ENCODE measurements around the gene PAPPA. TPM values are rescaled to one million over a fixed set of nuclear protein-coding genes. Genes with fewer than 3 reads are reported as not detected.

The PAPPA gene
- total and polyA plus RNA-seq, 8 donors: 0.45 to 11.7 (median 1.9) TPM

DNA sequence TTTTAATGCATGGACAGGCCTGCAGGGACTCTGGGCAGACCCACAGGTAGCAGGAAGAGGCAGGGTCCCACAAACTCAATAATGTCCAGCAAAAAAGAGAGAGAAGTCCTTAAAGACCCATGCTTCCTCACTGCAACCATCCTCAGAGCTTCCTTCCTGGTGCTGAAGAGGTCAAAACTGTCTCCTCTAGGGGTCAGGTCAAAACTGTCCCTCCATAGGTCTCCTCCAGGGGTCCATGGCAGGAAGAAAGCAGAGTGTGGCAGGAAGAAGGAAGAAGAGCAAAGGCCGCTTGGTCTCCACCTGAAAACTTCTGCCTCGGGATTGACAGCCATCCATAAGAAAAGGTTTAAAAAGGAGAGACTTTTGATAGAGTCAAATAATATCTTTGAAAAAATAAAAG is 271.7 kb downstream of the PAPPA start:
- intact Hi-C loops (cut with DNase I; ENCODE audit: low total_unique reads): no loop called here

GRCh38 chr9:116430849-116431248 is 277.3 kb downstream of the PAPPA start:
- Histone ChIP-seq H3K4me1 (no peaks in the 10 kb centered on the region), H3K9me3 (no peaks in the 10 kb centered on the region), H3K36me3 (peaks cover 0 to 2% (median under 1%) of the 10 kb centered on the region in 4 donors), H3K27me3 (no peaks in the 10 kb centered on the region), H3K27ac (no peak overlapping the region), H3K4me3 (no peak overlapping the region)
- intact Hi-C loops (cut with DNase I; ENCODE audit: low total_unique reads): no loop called here
- no peak for TF ChIP-seq POLR2A (IDR thresholded peaks at IDR 0.05)
- no peak for TF ChIP-seq EP300 (IDR thresholded peaks at IDR 0.05)
- TF ChIP-seq CTCF (IDR thresholded peaks at IDR 0.05): no peak
- no peak for TF ChIP-seq POLR2AphosphoS5 (IDR thresholded peaks at IDR 0.05)
- DNase-seq: no peak
- 80 to 90% (median 87%) methylated on average over 3 of the region's 3 CpGs for WGBS, 5 donors

More for the DNA sequence above, 271.7 kb downstream of the PAPPA start:
- WGBS, 5 donors: 61 to 100% (median 79%) methylated on average over 2 of the region's 2 CpGs
- Histone ChIP-seq H3K27me3 (no peaks in the 10 kb centered on the region), H3K27ac (no peak overlapping the region), H3K36me3 (peaks cover 0 to 11% (median 5%) of the 10 kb centered on the region in 4 donors), H3K9me3 (no peaks in the 10 kb centered on the region), H3K4me3 (no peak overlapping the region), H3K4me1 (no peaks in the 10 kb centered on the region)
- DNase-seq: no peak
- TF ChIP-seq CTCF (IDR thresholded peaks at IDR 0.05) (no peak), EP300 (IDR thresholded peaks at IDR 0.05) (no peak), POLR2AphosphoS5 (IDR thresholded peaks at IDR 0.05) (no peak), POLR2A (IDR thresholded peaks at IDR 0.05) (no peak)

- H3K4me3 ChIP-seq: no peak overlapping the region
- H3K4me1 ChIP-seq: no peaks in the 10 kb centered on the region
- TF ChIP-seq POLR2AphosphoS5 (IDR thresholded peaks at IDR 0.05) (no peak), POLR2A (IDR thresholded peaks at IDR 0.05) (no peak), CTCF (IDR thresholded peaks at IDR 0.05) (no peak), EP300 (IDR thresholded peaks at IDR 0.05) (no peak)
- no peak overlapping the region for H3K27ac ChIP-seq
- 92 to 95% (median 94%) methylated on average over 1 of the region's 1 CpG for WGBS, 5 donors
- intact Hi-C loops (cut with DNase I; ENCODE audit: low total_unique reads): no loop called here
- no peaks in the 10 kb centered on the region for H3K9me3 ChIP-seq
- H3K36me3 ChIP-seq: no peaks in the 10 kb centered on the region
- no peaks in the 10 kb centered on the region for H3K27me3 ChIP-seq
- DNase-seq: no peak
These were observed 278.5 kb downstream of the PAPPA start for GRCh38 chr9:116432051-116432450.

DNA sequence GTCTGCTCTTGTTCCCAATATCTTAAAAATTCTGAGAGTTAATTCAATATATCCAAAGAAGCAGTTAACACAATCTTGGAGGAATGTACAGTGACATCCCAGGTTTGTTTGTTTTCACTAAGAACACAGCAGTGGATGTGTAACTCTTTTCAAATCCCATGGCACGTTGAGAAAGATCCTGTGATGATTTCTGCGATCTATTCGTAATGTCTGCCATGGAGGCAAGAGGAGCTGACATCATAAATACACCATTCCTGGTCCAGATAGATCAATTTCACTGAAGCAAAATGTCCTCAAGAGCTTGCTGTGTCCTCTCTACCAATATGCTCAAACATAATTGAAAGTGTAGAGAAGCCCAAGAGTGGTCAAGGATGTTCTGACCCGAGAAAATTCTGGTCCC is 280.7 kb downstream of the PAPPA start:
- no peaks in the 10 kb centered on the region for H3K27me3 ChIP-seq
- TF ChIP-seq POLR2AphosphoS5 (IDR thresholded peaks at IDR 0.05) (no peak), EP300 (IDR thresholded peaks at IDR 0.05) (no peak), CTCF (IDR thresholded peaks at IDR 0.05) (no peak), POLR2A (IDR thresholded peaks at IDR 0.05) (no peak)
- intact Hi-C loops (cut with DNase I; ENCODE audit: low total_unique reads): no loop called here
- no peak overlapping the region for H3K27ac ChIP-seq
- DNase-seq: no peak
- WGBS, 5 donors: 68 to 83% (median 74%) methylated on average over 4 of the region's 4 CpGs
- H3K36me3 ChIP-seq: peaks cover 0 to 4% (median 0%) of the 10 kb centered on the region in 4 donors
- H3K4me3 ChIP-seq: no peak overlapping the region
- no peaks in the 10 kb centered on the region for H3K4me1 ChIP-seq
- H3K9me3 ChIP-seq: no peaks in the 10 kb centered on the region
